AG09309 (cell line): ENCODE results near the gene UQCRH.
A peak's percentile ranks its signal among the peaks of the same experiment; 100 is the strongest.

ENCODE experiments used
- DNase-seq: peaks from one replicate; pipeline ENCODE4 v3.0.0-alpha.2; 2010; ENCODE audit warnings: low read depth
- H3K4me3 ChIP-seq: 2 replicates; pipeline ENCODE4 v1.5.1; 2011; ENCODE audit warnings: mild to moderate bottlenecking, low read depth, low read length, moderate library complexity; ENCODE audit not compliant: control insufficient read depth
- TF ChIP-seq, protein P1 (sequence below): IDR thresholded peaks from 2 replicates; pipeline ENCODE4 v1.5.1; 2011; ENCODE audit warnings: mild to moderate bottlenecking, low read depth, low read length, inconsistent platforms; ENCODE audit not compliant: insufficient read depth, control insufficient read depth; ENCODE audit errors: missing control alignments

UQCRH gene

DNA sequence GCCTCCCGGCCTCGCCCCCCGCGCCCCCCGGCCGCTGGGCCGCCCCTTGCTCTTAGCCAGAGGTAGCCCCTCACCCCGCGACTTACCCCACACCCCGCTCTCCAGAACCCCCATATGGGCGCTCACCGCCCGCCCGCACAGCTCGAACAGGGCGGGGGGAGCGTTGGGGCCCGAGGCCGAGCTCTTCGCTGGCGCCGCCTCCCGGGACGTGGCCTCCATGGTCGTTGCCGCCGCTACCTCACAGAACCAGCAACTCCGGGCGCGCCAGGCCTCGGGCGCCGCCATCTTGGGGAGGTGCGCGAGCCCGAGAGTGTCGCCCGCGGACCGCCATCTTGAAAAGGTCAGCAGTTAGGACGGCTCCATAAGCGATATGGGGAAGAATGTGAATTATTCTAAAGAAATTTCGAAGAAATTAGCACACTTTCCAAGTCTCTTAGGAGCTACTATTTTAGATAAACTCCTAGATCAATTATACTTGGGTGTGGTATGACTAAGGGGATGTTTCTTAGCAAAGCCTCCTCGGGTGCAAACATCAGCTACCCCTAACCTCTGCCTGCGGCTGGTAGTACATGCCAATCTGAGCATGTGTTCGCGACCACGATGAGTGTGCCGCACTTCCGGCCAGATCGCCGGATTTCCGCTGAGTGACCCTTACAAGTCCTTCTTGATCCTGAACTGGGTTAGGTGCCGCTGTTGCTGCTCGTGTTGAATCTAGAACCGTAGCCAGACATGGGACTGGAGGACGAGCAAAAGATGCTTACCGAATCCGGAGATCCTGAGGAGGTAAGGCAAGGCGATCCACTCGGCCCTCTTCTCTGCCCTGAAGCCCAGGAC, at the start of gene UQCRH, which contains the start of gene LRRC41:
TSS of gene UQCRH (plus strand) at position 661 of the 834 bp plus-strand sequence. CDS start at position 730, 69 bp downstream.
TSS of gene LRRC41 (minus strand) at position 579 of the 834 bp plus-strand sequence. CDS start at position 285, 294 bp downstream.
- TF ChIP-seq, protein P1, sequence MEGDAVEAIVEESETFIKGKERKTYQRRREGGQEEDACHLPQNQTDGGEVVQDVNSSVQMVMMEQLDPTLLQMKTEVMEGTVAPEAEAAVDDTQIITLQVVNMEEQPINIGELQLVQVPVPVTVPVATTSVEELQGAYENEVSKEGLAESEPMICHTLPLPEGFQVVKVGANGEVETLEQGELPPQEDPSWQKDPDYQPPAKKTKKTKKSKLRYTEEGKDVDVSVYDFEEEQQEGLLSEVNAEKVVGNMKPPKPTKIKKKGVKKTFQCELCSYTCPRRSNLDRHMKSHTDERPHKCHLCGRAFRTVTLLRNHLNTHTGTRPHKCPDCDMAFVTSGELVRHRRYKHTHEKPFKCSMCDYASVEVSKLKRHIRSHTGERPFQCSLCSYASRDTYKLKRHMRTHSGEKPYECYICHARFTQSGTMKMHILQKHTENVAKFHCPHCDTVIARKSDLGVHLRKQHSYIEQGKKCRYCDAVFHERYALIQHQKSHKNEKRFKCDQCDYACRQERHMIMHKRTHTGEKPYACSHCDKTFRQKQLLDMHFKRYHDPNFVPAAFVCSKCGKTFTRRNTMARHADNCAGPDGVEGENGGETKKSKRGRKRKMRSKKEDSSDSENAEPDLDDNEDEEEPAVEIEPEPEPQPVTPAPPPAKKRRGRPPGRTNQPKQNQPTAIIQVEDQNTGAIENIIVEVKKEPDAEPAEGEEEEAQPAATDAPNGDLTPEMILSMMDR: no peak
- DNase-seq: peak; percentile 93
- H3K4me3 ChIP-seq: peak within 1 kb of the TSS; percentile 89

DNA sequence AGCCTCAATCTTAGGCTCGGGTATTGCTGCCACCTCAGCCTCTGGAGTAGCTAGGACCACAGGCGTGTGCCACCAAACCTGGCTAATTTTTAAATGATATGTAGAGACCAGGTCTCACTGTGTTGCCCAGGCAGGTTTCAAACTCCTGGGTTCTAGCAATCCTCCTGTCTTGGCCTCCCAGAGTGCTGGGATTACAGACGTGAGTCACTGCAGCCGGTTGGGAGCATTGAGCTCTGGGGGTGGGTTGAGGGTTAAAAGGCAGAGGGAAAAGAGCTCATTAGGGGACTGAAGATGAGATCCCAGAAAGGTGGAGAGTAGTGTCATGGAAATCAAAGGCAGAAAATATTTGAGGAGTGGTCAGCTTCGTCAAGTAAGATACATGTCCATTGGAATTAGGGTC, 48.8 kb upstream of the UQCRH start:
- no peak for DNase-seq
- no peak overlapping the region for H3K4me3 ChIP-seq
- TF ChIP-seq, protein P1: no peak

DNA sequence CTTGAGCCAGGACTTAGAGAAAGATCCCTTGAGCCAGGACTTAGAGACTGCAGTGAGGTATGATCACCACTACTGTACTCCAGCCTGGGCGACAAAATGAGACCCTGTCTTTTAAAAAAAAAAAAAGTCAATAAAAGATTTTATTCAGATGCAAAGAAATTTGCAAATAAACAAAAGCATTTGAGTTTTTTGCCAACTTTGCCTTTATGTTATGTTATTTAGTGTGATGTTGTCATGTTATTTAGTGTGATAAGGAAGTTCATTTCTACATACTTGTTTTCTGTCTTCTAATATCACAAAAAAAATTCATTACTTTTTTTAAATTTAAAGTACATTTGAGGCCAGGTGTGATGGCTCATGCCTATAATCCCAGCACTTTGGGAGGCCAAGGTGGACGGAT, 47.0 kb upstream of the UQCRH start:
- H3K4me3 ChIP-seq: no peak overlapping the region
- DNase-seq: no peak
- TF ChIP-seq, protein P1: no peak

DNA sequence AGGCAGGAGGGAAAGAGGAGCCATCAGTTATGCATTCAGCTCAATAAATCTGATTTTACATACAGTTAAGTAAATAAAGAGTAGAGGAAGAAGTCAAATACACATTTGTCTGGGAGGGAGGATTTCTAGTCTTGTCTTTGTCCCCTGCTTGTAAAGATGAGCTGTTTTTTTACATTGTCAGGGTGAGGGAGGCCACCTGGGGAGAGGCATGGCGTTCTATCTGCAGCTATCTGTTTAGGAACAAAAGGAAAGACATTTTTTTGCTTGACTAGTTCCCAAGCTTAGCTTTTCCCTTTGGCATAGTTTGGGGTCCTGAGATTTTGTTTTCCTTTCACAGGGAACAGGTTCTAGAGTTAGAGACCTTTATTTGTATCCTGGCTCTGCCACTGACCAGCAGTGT, 41.0 kb upstream of the UQCRH start:
- DNase-seq: no peak
- TF ChIP-seq, protein P1: no peak
- no peak overlapping the region for H3K4me3 ChIP-seq

DNA sequence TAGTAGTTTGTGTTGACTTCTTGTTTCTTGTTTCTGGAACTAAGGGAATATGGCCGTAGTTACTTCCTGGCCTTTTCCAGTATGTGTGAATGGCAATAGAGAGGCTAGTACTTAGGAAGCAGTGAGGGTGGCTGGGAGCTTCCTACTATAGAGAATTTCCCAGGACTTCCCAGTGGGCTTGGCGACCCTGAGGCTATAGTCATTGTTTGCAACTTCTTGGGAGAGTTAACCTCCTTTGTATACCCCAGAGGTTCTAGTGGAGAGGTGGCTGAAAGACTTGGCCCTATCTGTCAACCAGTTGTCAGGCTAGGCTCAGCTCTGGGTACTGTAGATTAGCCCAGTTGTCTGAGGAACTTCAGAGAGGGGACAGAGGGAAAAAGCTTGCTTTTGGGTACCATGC, 40.4 kb upstream of the UQCRH start:
- no peak for DNase-seq

DNA sequence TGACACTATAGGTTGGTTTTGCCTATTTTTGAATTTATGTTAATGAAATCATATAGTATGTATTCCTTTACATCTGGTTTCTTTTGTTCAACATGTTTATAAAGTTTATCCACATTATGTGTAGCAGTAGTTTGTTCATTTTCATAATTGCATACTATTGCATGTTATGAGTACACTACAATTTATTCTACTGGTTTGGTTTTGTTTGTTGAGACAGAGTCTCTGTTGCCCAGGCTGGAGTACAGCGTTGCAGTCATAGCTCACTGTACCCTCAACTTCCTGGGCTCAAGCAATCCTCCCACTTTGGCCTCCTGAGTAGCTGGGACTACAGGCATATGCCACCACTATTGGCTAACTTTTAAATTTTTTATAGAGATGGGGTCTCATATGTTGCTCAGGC, 34.9 kb upstream of the UQCRH start:
- H3K4me3 ChIP-seq: no peak overlapping the region
- no peak for DNase-seq
- TF ChIP-seq, protein P1: no peak

More for the DNA sequence above, 40.4 kb upstream of the UQCRH start:
- H3K4me3 ChIP-seq: no peak overlapping the region
- TF ChIP-seq, protein P1: no peak
